ENCODE measurements around the gene MTG2. TPM values are rescaled to one million over a fixed set of nuclear protein-coding genes. Genes with fewer than 3 reads are reported as not detected.
"Not testable (repeated sequence)": the region's sequence is repeated elsewhere in the genome, so short reads cannot be mapped to it uniquely, and the experiment has no call there.

Gene MTG2
- total and polyA plus RNA-seq, 4 donors: 13.0 to 28.0 (median 24.4) TPM

DNA sequence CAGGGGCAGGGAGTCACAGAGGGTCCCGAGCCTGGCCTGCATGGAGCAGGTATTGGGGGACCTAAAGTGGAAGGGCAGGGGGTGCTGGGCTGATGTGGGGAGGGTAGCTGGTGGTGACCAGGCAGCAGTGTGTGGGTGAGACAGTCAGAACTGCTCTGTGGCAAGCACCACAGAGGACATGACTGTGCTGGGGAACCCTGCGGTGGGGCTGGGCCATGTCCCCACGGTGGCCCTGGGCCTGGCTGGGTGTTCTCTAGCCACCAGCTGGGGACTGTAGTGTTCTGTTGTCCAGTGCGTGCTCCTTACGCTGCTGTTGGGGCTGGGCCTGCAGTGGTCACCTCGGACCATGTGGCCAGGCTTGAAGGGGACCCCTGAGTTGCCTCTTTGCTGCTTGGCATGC, 35.7 kb upstream of the MTG2 start:
- no peak for TF ChIP-seq NR2F2 (IDR thresholded peaks at IDR 0.05)

DNA sequence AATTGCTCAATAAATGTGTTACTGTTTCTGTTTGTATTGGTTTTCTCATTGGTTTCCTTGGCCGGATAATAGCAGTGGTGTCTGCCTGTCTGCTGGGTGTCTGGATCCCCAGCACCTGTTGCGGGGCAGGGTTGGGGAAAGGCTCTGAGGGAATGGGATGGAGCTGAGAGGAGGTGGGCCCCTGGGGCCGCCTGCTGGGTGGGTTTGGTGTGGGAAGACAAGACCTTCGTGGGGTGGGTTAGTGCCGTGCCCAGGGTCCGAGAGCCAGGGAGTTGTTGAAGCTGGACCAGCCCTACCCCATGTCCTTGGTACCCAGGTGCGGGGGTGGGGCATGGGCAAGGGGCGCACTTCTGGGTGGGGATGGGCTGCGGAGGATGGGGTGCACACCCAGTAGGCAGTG, 35.3 kb upstream of the MTG2 start:
- H3K4me3 ChIP-seq (ENCODE audit: low read depth in 1 of 3, low read length in 3 of 3): no peak overlapping the region
- peak overlapping the region; percentile 19 to 57 for H3K27ac ChIP-seq (ENCODE audit: low read depth in 1 of 2, low read length in 2 of 2)
- H3K36me3 ChIP-seq (ENCODE audit: control insufficient read depth in 4 of 4, insufficient read depth in 3 of 4, low read depth in 1 of 4, low read length in 3 of 4): peaks cover 0 to 2% (median 0%) of the 10 kb centered on the region in 4 donors
- no peaks in the 10 kb centered on the region for H3K9me3 ChIP-seq (ENCODE audit: control insufficient read depth in 4 of 4, low read length in 3 of 4)
- no peak for DNase-seq (ENCODE audit: low spot score)
- H3K27me3 ChIP-seq (ENCODE audit: control insufficient read depth in 4 of 4, insufficient read depth in 4 of 4, low read length in 3 of 4): no peaks in the 10 kb centered on the region
- H3K9ac ChIP-seq (ENCODE audit: low read depth in 1 of 2, low read length in 2 of 2): no peak overlapping the region
- TF ChIP-seq, protein P1, sequence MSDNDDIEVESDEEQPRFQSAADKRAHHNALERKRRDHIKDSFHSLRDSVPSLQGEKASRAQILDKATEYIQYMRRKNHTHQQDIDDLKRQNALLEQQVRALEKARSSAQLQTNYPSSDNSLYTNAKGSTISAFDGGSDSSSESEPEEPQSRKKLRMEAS (IDR thresholded peaks at IDR 0.05): no peak
- TF ChIP-seq, protein P2, sequence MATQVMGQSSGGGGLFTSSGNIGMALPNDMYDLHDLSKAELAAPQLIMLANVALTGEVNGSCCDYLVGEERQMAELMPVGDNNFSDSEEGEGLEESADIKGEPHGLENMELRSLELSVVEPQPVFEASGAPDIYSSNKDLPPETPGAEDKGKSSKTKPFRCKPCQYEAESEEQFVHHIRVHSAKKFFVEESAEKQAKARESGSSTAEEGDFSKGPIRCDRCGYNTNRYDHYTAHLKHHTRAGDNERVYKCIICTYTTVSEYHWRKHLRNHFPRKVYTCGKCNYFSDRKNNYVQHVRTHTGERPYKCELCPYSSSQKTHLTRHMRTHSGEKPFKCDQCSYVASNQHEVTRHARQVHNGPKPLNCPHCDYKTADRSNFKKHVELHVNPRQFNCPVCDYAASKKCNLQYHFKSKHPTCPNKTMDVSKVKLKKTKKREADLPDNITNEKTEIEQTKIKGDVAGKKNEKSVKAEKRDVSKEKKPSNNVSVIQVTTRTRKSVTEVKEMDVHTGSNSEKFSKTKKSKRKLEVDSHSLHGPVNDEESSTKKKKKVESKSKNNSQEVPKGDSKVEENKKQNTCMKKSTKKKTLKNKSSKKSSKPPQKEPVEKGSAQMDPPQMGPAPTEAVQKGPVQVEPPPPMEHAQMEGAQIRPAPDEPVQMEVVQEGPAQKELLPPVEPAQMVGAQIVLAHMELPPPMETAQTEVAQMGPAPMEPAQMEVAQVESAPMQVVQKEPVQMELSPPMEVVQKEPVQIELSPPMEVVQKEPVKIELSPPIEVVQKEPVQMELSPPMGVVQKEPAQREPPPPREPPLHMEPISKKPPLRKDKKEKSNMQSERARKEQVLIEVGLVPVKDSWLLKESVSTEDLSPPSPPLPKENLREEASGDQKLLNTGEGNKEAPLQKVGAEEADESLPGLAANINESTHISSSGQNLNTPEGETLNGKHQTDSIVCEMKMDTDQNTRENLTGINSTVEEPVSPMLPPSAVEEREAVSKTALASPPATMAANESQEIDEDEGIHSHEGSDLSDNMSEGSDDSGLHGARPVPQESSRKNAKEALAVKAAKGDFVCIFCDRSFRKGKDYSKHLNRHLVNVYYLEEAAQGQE (IDR thresholded peaks at IDR 0.05): no peak
- TF ChIP-seq RAD21 (IDR thresholded peaks at IDR 0.05) (no peak), NR2F2 (IDR thresholded peaks at IDR 0.05) (no peak), TAF1 (conservative IDR thresholded peaks at IDR 0.05) (no peak), EGR1 (IDR thresholded peaks at IDR 0.05; ENCODE audit: low read depth in 2 of 2) (no peak), YY1 (IDR thresholded peaks at IDR 0.05) (no peak), RXRA (IDR thresholded peaks at IDR 0.05) (no peak), FOXA2 (IDR thresholded peaks at IDR 0.05) (no peak), GABPA (IDR thresholded peaks at IDR 0.05 in 1 of 2, conservative IDR thresholded peaks at IDR 0.05 in 1 of 2) (no peak), HNF4A (conservative IDR thresholded peaks at IDR 0.05) (no peak), HNF4G (IDR thresholded peaks at IDR 0.05) (no peak), FOXA1 (IDR thresholded peaks at IDR 0.05) (no peak)
- TF ChIP-seq, protein P3, sequence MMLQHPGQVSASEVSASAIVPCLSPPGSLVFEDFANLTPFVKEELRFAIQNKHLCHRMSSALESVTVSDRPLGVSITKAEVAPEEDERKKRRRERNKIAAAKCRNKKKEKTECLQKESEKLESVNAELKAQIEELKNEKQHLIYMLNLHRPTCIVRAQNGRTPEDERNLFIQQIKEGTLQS (IDR thresholded peaks at IDR 0.05): no peak
- WGBS: 91% methylated on average over 9 of the region's 9 CpGs
- peaks cover 20 to 69% (median 60%) of the 10 kb centered on the region in 4 donors for H3K4me1 ChIP-seq (ENCODE audit: control insufficient read depth in 4 of 4, insufficient read depth in 4 of 4, low read length in 3 of 4)

More for the DNA sequence above, 35.7 kb upstream of the MTG2 start:
- Histone ChIP-seq H3K4me1 (ENCODE audit: control insufficient read depth in 4 of 4, insufficient read depth in 4 of 4, low read length in 3 of 4) (peaks cover 20 to 67% (median 60%) of the 10 kb centered on the region in 4 donors), H3K27me3 (ENCODE audit: control insufficient read depth in 4 of 4, insufficient read depth in 4 of 4, low read length in 3 of 4) (no peaks in the 10 kb centered on the region), H3K4me3 (ENCODE audit: low read depth in 1 of 3, low read length in 3 of 3) (no peak overlapping the region), H3K27ac (ENCODE audit: low read depth in 1 of 2, low read length in 2 of 2) (peak overlapping the region; percentile 19 to 57), H3K9ac (ENCODE audit: low read depth in 1 of 2, low read length in 2 of 2) (no peak overlapping the region), H3K36me3 (ENCODE audit: control insufficient read depth in 4 of 4, insufficient read depth in 3 of 4, low read depth in 1 of 4, low read length in 3 of 4) (no peaks in the 10 kb centered on the region), H3K9me3 (ENCODE audit: control insufficient read depth in 4 of 4, low read length in 3 of 4) (no peaks in the 10 kb centered on the region)
- 86% methylated on average over 6 of the region's 6 CpGs for WGBS
- DNase-seq (ENCODE audit: low spot score): no peak

DNA sequence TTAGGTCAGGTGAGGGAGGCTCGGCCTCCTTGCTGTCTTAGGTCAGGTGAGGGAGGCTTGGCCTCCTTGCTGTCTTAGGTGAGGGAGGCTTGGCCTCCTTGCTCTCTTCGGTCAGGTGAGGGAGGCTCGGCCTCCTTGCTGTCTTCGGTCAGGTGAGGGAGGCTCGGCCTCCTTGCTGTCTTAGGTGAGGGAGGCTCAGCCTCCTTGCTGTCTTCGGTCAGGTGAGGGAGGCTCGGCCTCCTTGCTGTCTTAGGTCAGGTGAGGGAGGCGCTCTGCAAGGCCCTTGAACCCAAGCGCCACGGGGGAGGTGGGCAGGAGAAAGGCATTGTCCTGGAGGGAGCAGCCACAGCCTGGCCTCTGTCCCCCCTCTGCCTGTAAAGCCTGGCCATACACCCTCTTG, 34.4 kb upstream of the MTG2 start:
- not testable (repeated sequence) for H3K27me3 ChIP-seq (ENCODE audit: control insufficient read depth in 4 of 4, insufficient read depth in 4 of 4, low read length in 3 of 4); H3K9ac ChIP-seq (ENCODE audit: low read depth in 1 of 2, low read length in 2 of 2); H3K4me3 ChIP-seq (ENCODE audit: low read depth in 1 of 3, low read length in 3 of 3); H3K36me3 ChIP-seq (ENCODE audit: control insufficient read depth in 4 of 4, insufficient read depth in 3 of 4, low read depth in 1 of 4, low read length in 3 of 4); H3K27ac ChIP-seq (ENCODE audit: low read depth in 1 of 2, low read length in 2 of 2); H3K9me3 ChIP-seq (ENCODE audit: control insufficient read depth in 4 of 4, low read length in 3 of 4); DNase-seq (ENCODE audit: low spot score)
- WGBS: 96% methylated on average over 10 of the region's 10 CpGs
- H3K4me1 ChIP-seq (ENCODE audit: control insufficient read depth in 4 of 4, insufficient read depth in 4 of 4, low read length in 3 of 4): peaks cover 20 to 69% (median 60%) of the 10 kb centered on the region in 4 donors

Measured in liver (tissue), 9 donors.